Loucy (cell line): Measurements from ENCODE around the gene EBI3.

Source experiments
- H2AFZ ChIP-seq: fragments of 200-600 bp; sonication (generic); 2 replicates; pipeline ENCODE4 v1.6.0; 2016; ENCODE audit warnings: antibody characterized with exemption, mild to moderate bottlenecking, low read length, moderate library complexity
- H3F3A ChIP-seq: fragments of 200-600 bp; 2 replicates; pipeline ENCODE4 v1.6.0; 2016; ENCODE audit warnings: antibody characterized with exemption, low read depth, mild to moderate bottlenecking
- H3K27me3 ChIP-seq: fragments of 200-600 bp; sonication (generic); 2 replicates; pipeline ENCODE4 v1.6.1; 2014; ENCODE audit warnings: low read length, mild to moderate bottlenecking; ENCODE audit not compliant: insufficient read depth, poor library complexity, severe bottlenecking
- H3K36me3 ChIP-seq: fragments of 200-600 bp; sonication (generic); 2 replicates; pipeline ENCODE4 v1.6.1; 2016; ENCODE audit warnings: low read length; ENCODE audit not compliant: insufficient read depth
- H3K4me1 ChIP-seq: fragments of 200-600 bp; sonication (generic); 2 replicates; pipeline ENCODE4 v1.5.1; 2014; ENCODE audit warnings: low read length, mild to moderate bottlenecking; ENCODE audit not compliant: insufficient read depth, poor library complexity, severe bottlenecking
- H3K4me2 ChIP-seq: fragments of 200-600 bp; sonication (generic); 2 replicates; pipeline ENCODE4 v1.6.0; 2014; ENCODE audit warnings: antibody characterized with exemption, low read length, low read depth, mild to moderate bottlenecking; ENCODE audit not compliant: poor library complexity, severe bottlenecking
- H3K4me3 ChIP-seq: fragments of 200-600 bp; sonication (generic); 2 replicates; pipeline ENCODE4 v1.5.1; 2014; ENCODE audit warnings: low read length, mild to moderate bottlenecking, mixed read lengths; ENCODE audit not compliant: poor library complexity, severe bottlenecking
- H3K79me2 ChIP-seq: fragments of 200-600 bp; sonication (generic); 2 replicates; pipeline ENCODE4 v1.6.1; 2014; ENCODE audit warnings: low read length; ENCODE audit not compliant: insufficient read depth
- H3K9ac ChIP-seq: fragments of 200-600 bp; sonication (generic); 2 replicates; pipeline ENCODE4 v1.6.0; 2014; ENCODE audit warnings: mild to moderate bottlenecking, low read depth, low read length, moderate library complexity; ENCODE audit not compliant: poor library complexity, severe bottlenecking
- H3K9me2 ChIP-seq: fragments of 200-600 bp; sonication (generic); replicated peaks from 2 replicates; pipeline ENCODE4 v1.6.1; 2016; ENCODE audit warnings: low read depth, low read length, mixed read lengths
- H3K9me3 ChIP-seq: fragments of 200-600 bp; sonication (generic); 2 replicates; pipeline ENCODE4 v1.6.1; 2014; ENCODE audit warnings: mild to moderate bottlenecking, antibody characterized with exemption, low read length, low read depth; ENCODE audit not compliant: insufficient read depth
- H4K20me1 ChIP-seq: fragments of 200-600 bp; sonication (generic); 2 replicates; pipeline ENCODE4 v1.6.0; 2014; ENCODE audit warnings: antibody characterized with exemption, low read length, mild to moderate bottlenecking; ENCODE audit not compliant: insufficient read depth, poor library complexity, severe bottlenecking
- CTCF ChIP-seq: fragments of 200-600 bp; sonication (generic); conservative IDR thresholded peaks from 2 replicates; pipeline ENCODE4 v1.5.1; 2014; ENCODE audit warnings: mild to moderate bottlenecking, antibody characterized with exemption, low read length
- EZH2phosphoT487 ChIP-seq: fragments of 200-600 bp; IDR thresholded peaks from 2 replicates; pipeline ENCODE4 v1.6.1; 2018; ENCODE audit warnings: antibody characterized with exemption, mild to moderate bottlenecking, moderate library complexity, borderline replicate concordance

EBI3 gene

GRCh38 chr19:4232614-4233281 is 3.4 kb downstream of the EBI3 start:
- peaks cover 11% of the 10 kb centered on the region for H3K27me3 ChIP-seq
- no peaks in the 10 kb centered on the region for H3K4me1 ChIP-seq
- no peaks in the 10 kb centered on the region for H3K79me2 ChIP-seq
- no peak overlapping the region for H2AFZ ChIP-seq
- no peaks in the 10 kb centered on the region for H3K9me2 ChIP-seq
- no peaks in the 10 kb centered on the region for H3K9me3 ChIP-seq
- H3K9ac ChIP-seq: no peak overlapping the region
- no peak overlapping the region for H3K4me2 ChIP-seq
- no peaks in the 10 kb centered on the region for H3K36me3 ChIP-seq
- no peak for TF ChIP-seq EZH2phosphoT487
- TF ChIP-seq CTCF: no peak
- H4K20me1 ChIP-seq: no peaks in the 10 kb centered on the region
- no peaks in the 10 kb centered on the region for H3F3A ChIP-seq
- no peak overlapping the region for H3K4me3 ChIP-seq

GRCh38 chr19:4233282-4233853 is 4.0 kb downstream of the EBI3 start:
- Histone ChIP-seq H3K79me2 (no peaks in the 10 kb centered on the region), H3F3A (no peaks in the 10 kb centered on the region), H2AFZ (no peak overlapping the region), H3K4me2 (no peak overlapping the region), H3K9me3 (no peaks in the 10 kb centered on the region), H3K36me3 (no peaks in the 10 kb centered on the region), H3K4me1 (no peaks in the 10 kb centered on the region), H3K27me3 (peaks cover 7% of the 10 kb centered on the region), H3K4me3 (no peak overlapping the region), H3K9ac (no peak overlapping the region), H4K20me1 (no peaks in the 10 kb centered on the region), H3K9me2 (no peaks in the 10 kb centered on the region)
- TF ChIP-seq EZH2phosphoT487: no peak
- TF ChIP-seq CTCF: peak; percentile 80

- H2AFZ ChIP-seq: no peak overlapping the region
- H3K36me3 ChIP-seq: no peaks in the 10 kb centered on the region
- H3K4me3 ChIP-seq: no peak overlapping the region
- no peaks in the 10 kb centered on the region for H3K9me2 ChIP-seq
- H3K4me1 ChIP-seq: no peaks in the 10 kb centered on the region
- no peaks in the 10 kb centered on the region for H3F3A ChIP-seq
- no peak overlapping the region for H3K4me2 ChIP-seq
- H4K20me1 ChIP-seq: no peaks in the 10 kb centered on the region
- no peak for TF ChIP-seq CTCF
- no peak for TF ChIP-seq EZH2phosphoT487
- no peaks in the 10 kb centered on the region for H3K9me3 ChIP-seq
- no peaks in the 10 kb centered on the region for H3K27me3 ChIP-seq
- H3K9ac ChIP-seq: no peak overlapping the region
- no peaks in the 10 kb centered on the region for H3K79me2 ChIP-seq
Observed at GRCh38 chr19:4234142-4234861, 5.0 kb downstream of the EBI3 start.
